Activated naive CD8-positive, alpha-beta T cell treated with anti-CD3 and anti-CD28 coated beads for 36 hours (primary cell): ENCODE measurements around the gene MKKS. TPM values are rescaled to one million over a fixed set of nuclear protein-coding genes. Genes with fewer than 3 reads are reported as not detected.

Experiments
- DNase-seq: peaks from one replicate; pipeline ENCODE4 v3.0.0; 2021
- H3K27ac Mint-ChIP-seq: one replicate; pipeline ENCODE4 v1.8.0; 2022; ENCODE audit warnings: mild to moderate bottlenecking, moderate library complexity, mixed read lengths
- H3K27me3 Mint-ChIP-seq: one replicate; pipeline ENCODE4 v1.8.0; 2022; ENCODE audit warnings: mild to moderate bottlenecking, mixed read lengths
- H3K36me3 Mint-ChIP-seq: one replicate; pipeline ENCODE4 v1.8.0; 2021; ENCODE audit warnings: mild to moderate bottlenecking, mixed read lengths
- H3K4me1 Mint-ChIP-seq: one replicate; pipeline ENCODE4 v1.8.0; 2021; ENCODE audit warnings: mixed read lengths
- H3K4me3 Mint-ChIP-seq: one replicate; pipeline ENCODE4 v1.8.0; 2022; ENCODE audit warnings: mild to moderate bottlenecking, moderate library complexity, mixed read lengths
- H3K9me3 Mint-ChIP-seq: one replicate; pipeline ENCODE4 v1.8.0; 2022; ENCODE audit warnings: mixed read lengths
- total RNA-seq, 2 experiments: library from RNA; stranded (reverse); gene quantifications; one replicate each; pipeline ENCODE4 v1.2.3, GENCODE V29; 2021

MKKS gene
- total RNA-seq, 2 experiments from 2014 or later, result 7.0 to 7.1 TPM

- no peak for DNase-seq
- H3K27me3 Mint-ChIP-seq, result no peaks in the 10 kb centered on the region
- peaks cover 33% of the 10 kb centered on the region for H3K36me3 Mint-ChIP-seq
- H3K4me1 Mint-ChIP-seq, result peaks cover 9% of the 10 kb centered on the region
- H3K27ac Mint-ChIP-seq, result no peak overlapping the region
- H3K9me3 Mint-ChIP-seq, result peaks cover 2% of the 10 kb centered on the region
- H3K4me3 Mint-ChIP-seq, result no peak overlapping the region
Observed at GRCh38 chr20:10466325-10466724, 32.3 kb upstream of the MKKS start.

- H3K36me3 Mint-ChIP-seq, result peaks cover 37% of the 10 kb centered on the region
- H3K4me3 Mint-ChIP-seq, result no peak overlapping the region
- no peak for DNase-seq
Observed at GRCh38 chr20:10465135-10465534, 31.1 kb upstream of the MKKS start.

GRCh38 chr20:10463622-10464021, 29.6 kb upstream of the MKKS start:
- no peak for DNase-seq
- peaks cover 10% of the 10 kb centered on the region for H3K4me1 Mint-ChIP-seq
- H3K36me3 Mint-ChIP-seq, result peaks cover 43% of the 10 kb centered on the region
- no peaks in the 10 kb centered on the region for H3K27me3 Mint-ChIP-seq
- no peak overlapping the region for H3K4me3 Mint-ChIP-seq
- no peak overlapping the region for H3K27ac Mint-ChIP-seq
- peaks cover 4% of the 10 kb centered on the region for H3K9me3 Mint-ChIP-seq

More at GRCh38 chr20:10465135-10465534, 31.1 kb upstream of the MKKS start:
- Mint-ChIP-seq H3K9me3 (peaks cover 2% of the 10 kb centered on the region), H3K27ac (no peak overlapping the region), H3K4me1 (peaks cover 12% of the 10 kb centered on the region), H3K27me3 (no peaks in the 10 kb centered on the region)

- Mint-ChIP-seq H3K4me3 (no peak overlapping the region), H3K27ac (no peak overlapping the region), H3K36me3 (peaks cover 51% of the 10 kb centered on the region), H3K4me1 (peaks cover 8% of the 10 kb centered on the region), H3K9me3 (peaks cover 6% of the 10 kb centered on the region), H3K27me3 (no peaks in the 10 kb centered on the region)
- DNase-seq, result no peak
Observed at GRCh38 chr20:10462516-10462915, 28.5 kb upstream of the MKKS start.

- Mint-ChIP-seq H3K4me3 (no peak overlapping the region), H3K9me3 (peaks cover 10% of the 10 kb centered on the region), H3K27me3 (no peaks in the 10 kb centered on the region), H3K4me1 (peaks cover 8% of the 10 kb centered on the region), H3K36me3 (peaks cover 58% of the 10 kb centered on the region), H3K27ac (no peak overlapping the region)
- DNase-seq, result no peak
Observed at GRCh38 chr20:10461495-10461894, 27.5 kb upstream of the MKKS start.

- Mint-ChIP-seq H3K4me1 (peaks cover 16% of the 10 kb centered on the region), H3K4me3 (no peak overlapping the region), H3K36me3 (peaks cover 25% of the 10 kb centered on the region), H3K27ac (no peak overlapping the region), H3K27me3 (no peaks in the 10 kb centered on the region), H3K9me3 (peaks cover 9% of the 10 kb centered on the region)
- no peak for DNase-seq
Observed at GRCh38 chr20:10454151-10454750, 20.2 kb upstream of the MKKS start.

- Mint-ChIP-seq H3K4me3 (peak overlapping the region; percentile 14), H3K4me1 (peaks cover 16% of the 10 kb centered on the region), H3K36me3 (peaks cover 17% of the 10 kb centered on the region), H3K27me3 (no peaks in the 10 kb centered on the region), H3K9me3 (peaks cover 6% of the 10 kb centered on the region), H3K27ac (peak overlapping the region; percentile 69)
- DNase-seq, result peak; percentile 21
Observed at GRCh38 chr20:10453241-10453640, 19.2 kb upstream of the MKKS start.

GRCh38 chr20:10449270-10449669, 15.2 kb upstream of the MKKS start:
- H3K27me3 Mint-ChIP-seq, result no peaks in the 10 kb centered on the region
- no peak for DNase-seq
- no peak overlapping the region for H3K27ac Mint-ChIP-seq
- no peaks in the 10 kb centered on the region for H3K9me3 Mint-ChIP-seq
- peaks cover 34% of the 10 kb centered on the region for H3K4me1 Mint-ChIP-seq
- H3K36me3 Mint-ChIP-seq, result peaks cover 6% of the 10 kb centered on the region
- no peak overlapping the region for H3K4me3 Mint-ChIP-seq

- Mint-ChIP-seq H3K4me3 (no peak overlapping the region), H3K36me3 (peaks cover 7% of the 10 kb centered on the region), H3K27me3 (no peaks in the 10 kb centered on the region), H3K4me1 (peaks cover 27% of the 10 kb centered on the region), H3K9me3 (no peaks in the 10 kb centered on the region), H3K27ac (no peak overlapping the region)
- DNase-seq, result no peak
Observed at GRCh38 chr20:10448270-10449156, 14.5 kb upstream of the MKKS start.

- Mint-ChIP-seq H3K27me3 (no peaks in the 10 kb centered on the region), H3K9me3 (no peaks in the 10 kb centered on the region), H3K27ac (peak overlapping the region; percentile 82), H3K36me3 (peaks cover 9% of the 10 kb centered on the region), H3K4me1 (peaks cover 19% of the 10 kb centered on the region), H3K4me3 (peak overlapping the region; percentile 69)
- peak; percentile 52 for DNase-seq
Observed at GRCh38 chr20:10447028-10447427, 13.0 kb upstream of the MKKS start.

GRCh38 chr20:10445758-10446157, 11.7 kb upstream of the MKKS start:
- H3K27me3 Mint-ChIP-seq, result no peaks in the 10 kb centered on the region
- H3K4me1 Mint-ChIP-seq, result peaks cover 19% of the 10 kb centered on the region
- peaks cover 9% of the 10 kb centered on the region for H3K36me3 Mint-ChIP-seq
- no peak for DNase-seq
- no peak overlapping the region for H3K27ac Mint-ChIP-seq
- no peaks in the 10 kb centered on the region for H3K9me3 Mint-ChIP-seq
- no peak overlapping the region for H3K4me3 Mint-ChIP-seq

- no peak for DNase-seq
- H3K4me3 Mint-ChIP-seq, result no peak overlapping the region
Observed at GRCh38 chr20:10443936-10444335, 9.9 kb upstream of the MKKS start.

GRCh38 chr20:10438217-10438616, 4.2 kb upstream of the MKKS start:
- H3K4me1 Mint-ChIP-seq, result peaks cover 8% of the 10 kb centered on the region
- no peaks in the 10 kb centered on the region for H3K27me3 Mint-ChIP-seq
- H3K9me3 Mint-ChIP-seq, result no peaks in the 10 kb centered on the region
- no peak overlapping the region for H3K4me3 Mint-ChIP-seq
- DNase-seq, result no peak
- H3K27ac Mint-ChIP-seq, result no peak overlapping the region
- H3K36me3 Mint-ChIP-seq, result peaks cover 3% of the 10 kb centered on the region

More at GRCh38 chr20:10443936-10444335, 9.9 kb upstream of the MKKS start:
- Mint-ChIP-seq H3K4me1 (peaks cover 21% of the 10 kb centered on the region), H3K9me3 (no peaks in the 10 kb centered on the region), H3K27me3 (no peaks in the 10 kb centered on the region), H3K36me3 (peaks cover 4% of the 10 kb centered on the region), H3K27ac (no peak overlapping the region)

- Mint-ChIP-seq H3K27me3 (no peaks in the 10 kb centered on the region), H3K27ac (no peak overlapping the region), H3K9me3 (no peaks in the 10 kb centered on the region), H3K4me3 (peak overlapping the region; percentile 91), H3K36me3 (peaks cover 12% of the 10 kb centered on the region), H3K4me1 (peaks cover 21% of the 10 kb centered on the region)
- no peak for DNase-seq
Observed at GRCh38 chr20:10436053-10436699, 2.2 kb upstream of the MKKS start.
